Right lung (tissue), 5 donors: ENCODE data around the gene TERB2. TPM values are rescaled to one million over a fixed set of nuclear protein-coding genes. Genes with fewer than 3 reads are reported as not detected.
"Not testable (repeated sequence)": the region's sequence is repeated elsewhere in the genome, so short reads cannot be mapped to it uniquely, and the experiment has no call there.

Source experiments
- DNase-seq, 2 donors: peaks; one replicate each; pipeline ENCODE4 v3.0.0-alpha.2; 2013
- polyA plus RNA-seq, 5 donors: library from polyadenylated mRNA; unstranded; fragments of 120-200 nt; gene quantifications; one replicate each; pipeline versions ENCODE4 v1.2.1 to v1.2.3, GENCODE V29; 2013; ENCODE audit warnings: inconsistent platforms in 1 of 5, low replicate concordance in 1 of 5; ENCODE audit not compliant: insufficient read length in 5 of 5, insufficient read depth in 1 of 5

Gene TERB2
- polyA plus RNA-seq, 5 donors = not detected

DNA sequence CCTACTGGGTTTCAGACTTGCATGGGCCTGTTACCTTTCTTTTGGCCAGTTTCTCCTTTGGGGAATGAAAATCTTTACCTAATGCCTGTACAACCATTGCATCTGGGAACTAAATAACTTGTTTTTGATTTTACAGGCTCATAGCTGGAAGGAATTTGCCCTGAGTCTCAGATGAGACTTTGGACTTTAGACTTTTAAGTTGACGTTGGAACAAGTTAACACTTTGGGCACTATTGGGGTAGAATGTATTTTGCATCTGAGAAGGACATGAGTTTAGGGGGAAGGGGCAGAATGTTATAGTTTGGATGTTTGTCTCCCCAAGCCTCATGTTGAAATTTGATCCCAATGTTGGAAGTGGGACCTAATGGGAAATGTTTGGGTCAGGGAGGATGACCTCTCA lies 44.7 kb downstream of the TERB2 start:
- not testable (repeated sequence) for DNase-seq

- not testable (repeated sequence) for DNase-seq
Measured at GRCh38 chr15:45003731-45004410, 47.4 kb downstream of the TERB2 start.

GRCh38 chr15:45004590-45005175 lies 48.2 kb downstream of the TERB2 start:
- DNase-seq = not testable (repeated sequence)

DNA sequence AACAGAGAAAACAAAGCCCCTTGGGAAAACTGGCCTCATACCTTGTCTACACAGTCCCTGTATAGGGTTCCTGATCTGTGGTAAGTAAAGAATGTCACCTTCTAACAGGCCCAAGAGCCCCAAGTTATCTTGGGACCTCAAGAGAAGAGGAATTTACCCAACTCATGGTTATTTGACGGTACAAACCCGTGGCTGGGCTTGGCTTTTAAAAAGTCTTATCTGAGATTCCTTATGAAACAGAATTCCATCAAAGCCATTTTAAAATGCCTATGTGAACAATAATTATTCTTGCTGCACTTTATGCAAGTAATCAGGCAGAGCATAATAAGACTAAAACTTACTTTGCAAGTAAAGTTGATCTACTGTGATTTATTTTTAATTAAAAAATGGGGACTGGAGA lies 52.6 kb downstream of the TERB2 start:
- no peak for DNase-seq

DNA sequence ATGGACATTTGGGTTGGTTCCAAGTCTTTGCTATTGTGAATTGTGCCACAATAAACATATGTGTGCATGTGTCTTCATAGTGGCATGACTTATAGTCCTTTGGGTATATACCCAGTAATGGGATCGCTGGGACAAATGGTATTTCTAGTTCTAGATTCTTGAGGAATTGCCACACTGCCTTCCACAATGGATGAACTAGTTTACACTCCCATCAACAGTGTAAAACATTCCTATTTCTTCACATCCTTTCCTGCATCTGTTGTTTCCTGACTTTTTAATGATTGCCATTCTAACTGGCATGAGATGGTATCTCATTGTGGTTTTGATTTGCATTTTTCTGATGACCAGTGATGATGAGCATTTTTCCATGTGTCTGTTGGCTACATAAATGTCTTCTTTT lies 58.6 kb downstream of the TERB2 start:
- DNase-seq = not testable (repeated sequence)

DNA sequence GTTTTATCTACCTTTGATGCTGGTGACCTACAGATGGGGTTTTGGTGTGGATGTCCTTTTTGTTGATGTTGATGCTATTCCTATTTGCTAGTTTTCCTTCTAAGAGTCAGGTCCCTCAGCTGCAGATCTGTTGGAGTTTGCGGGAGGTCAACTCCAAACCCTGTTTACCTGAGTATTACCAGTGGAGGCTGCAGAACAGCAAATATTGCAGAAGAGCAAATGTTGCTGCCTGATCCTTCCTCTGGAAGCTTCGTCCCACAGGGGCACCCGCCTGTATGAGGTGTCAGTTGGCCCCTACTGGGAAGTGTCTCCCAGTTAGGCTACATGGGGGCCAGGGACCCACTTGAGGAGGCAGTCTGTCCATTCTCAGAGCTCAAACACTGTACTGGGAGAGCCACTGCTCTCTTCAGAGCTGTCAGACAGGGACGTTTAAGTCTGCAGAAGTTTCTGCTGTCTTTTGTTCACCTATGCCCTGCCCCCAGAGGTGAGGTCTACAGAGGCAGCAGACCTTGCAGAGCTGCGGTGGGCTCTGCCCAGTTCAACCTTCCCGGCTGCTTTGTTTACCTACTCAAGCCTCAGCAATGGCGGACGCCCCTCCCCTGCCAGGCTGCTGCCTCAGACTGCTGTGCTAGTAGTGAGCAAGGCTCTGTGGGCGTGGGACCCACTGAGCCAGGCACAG lies 63.9 kb downstream of the TERB2 start:
- DNase-seq = not testable (repeated sequence)

DNA sequence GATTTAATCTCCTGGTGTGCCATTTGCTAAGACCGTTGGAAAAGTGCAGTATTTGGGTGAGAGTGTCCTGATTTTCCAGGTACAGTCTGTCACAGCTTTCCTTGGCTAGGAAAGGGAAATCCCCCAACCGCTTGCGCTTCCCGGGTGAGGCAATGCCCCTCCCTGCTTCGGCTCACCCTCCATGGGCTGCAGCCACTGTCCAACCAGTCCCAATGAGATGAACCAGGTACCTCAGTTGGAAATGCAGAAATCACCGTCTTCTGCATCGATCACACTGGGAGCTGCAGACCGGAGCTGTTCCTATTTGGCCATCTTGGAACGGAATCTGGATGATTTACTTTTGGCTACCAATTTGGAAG lies 64.4 kb downstream of the TERB2 start:
- DNase-seq = not testable (repeated sequence)

- DNase-seq = no peak
Measured at GRCh38 chr15:45021348-45021747, 64.9 kb downstream of the TERB2 start.

GRCh38 chr15:45022871-45023658 lies 66.6 kb downstream of the TERB2 start, which contains the start of gene SORD:
SORD (plus strand) TSS chr15:45023195; CDS start chr15:45023284, 89 bp downstream.
- peak; percentile 88 to 90 for DNase-seq

DNA sequence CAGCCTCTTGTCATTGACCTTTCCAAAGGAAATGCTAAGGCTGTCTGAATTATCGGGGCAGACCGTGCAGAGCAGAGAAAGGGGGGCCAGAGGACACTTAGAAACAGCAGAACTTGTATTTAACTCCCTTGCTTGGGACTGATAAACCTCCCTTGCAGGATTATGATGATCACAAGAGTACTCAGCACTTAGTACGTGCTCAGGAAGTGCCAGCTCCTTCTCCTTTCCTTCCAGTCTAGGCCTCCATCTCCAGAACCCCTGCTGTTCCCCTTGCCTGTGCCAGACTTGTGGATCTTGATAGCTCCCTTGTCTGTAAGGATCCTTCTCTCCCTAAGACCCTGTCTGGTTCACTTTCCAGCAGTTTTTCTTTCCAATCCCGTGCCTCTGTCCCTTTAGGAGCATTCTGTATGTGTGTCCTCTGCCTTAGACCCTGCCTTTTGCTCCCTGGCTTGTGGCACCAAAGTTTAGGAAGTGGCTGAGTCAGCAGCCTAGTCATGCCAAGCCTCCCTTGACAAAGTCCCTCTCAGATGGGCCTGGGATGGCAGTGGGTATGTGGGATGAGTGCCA lies 67.3 kb downstream of the TERB2 start:
- no peak for DNase-seq

DNA sequence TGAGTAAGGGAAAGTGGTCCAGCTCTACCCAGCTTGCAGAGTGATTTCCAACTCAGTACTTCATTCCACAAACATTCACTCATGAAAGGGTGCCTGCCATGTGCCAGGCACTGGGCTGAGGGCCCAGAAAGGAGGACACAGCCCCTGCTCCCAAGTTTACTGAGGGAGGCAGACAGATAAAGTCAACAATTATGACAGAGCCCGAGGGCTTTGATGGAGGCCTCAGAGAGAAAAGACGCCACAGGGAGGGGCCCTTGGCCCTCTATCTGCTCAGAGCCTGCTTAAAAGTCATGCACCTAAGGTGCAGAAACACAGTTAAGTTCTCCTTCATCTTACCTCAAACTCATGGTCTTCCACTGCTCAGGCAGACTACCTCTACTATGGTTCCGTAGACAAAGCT lies 68.2 kb downstream of the TERB2 start:
- not testable (repeated sequence) for DNase-seq

DNA sequence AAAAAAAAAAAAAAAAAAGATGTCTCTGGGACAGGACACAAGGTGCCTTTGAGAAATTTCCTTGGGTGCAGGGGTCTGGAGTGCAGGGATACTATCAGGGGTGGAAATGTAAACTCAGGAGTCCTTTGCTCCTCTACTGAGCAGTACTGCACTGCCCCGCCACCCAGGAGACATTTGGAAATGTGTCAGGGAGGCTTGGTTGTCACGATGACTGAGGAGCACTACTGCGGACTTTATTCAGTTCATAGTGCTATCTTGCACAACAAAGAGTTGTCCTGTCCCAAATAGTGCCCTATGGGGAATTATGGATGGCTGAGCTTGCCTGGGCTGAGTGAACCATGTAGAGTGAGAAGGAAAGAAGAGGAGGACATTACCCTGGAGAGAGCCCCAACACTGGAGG lies 69.1 kb downstream of the TERB2 start:
- not testable (repeated sequence) for DNase-seq

DNA sequence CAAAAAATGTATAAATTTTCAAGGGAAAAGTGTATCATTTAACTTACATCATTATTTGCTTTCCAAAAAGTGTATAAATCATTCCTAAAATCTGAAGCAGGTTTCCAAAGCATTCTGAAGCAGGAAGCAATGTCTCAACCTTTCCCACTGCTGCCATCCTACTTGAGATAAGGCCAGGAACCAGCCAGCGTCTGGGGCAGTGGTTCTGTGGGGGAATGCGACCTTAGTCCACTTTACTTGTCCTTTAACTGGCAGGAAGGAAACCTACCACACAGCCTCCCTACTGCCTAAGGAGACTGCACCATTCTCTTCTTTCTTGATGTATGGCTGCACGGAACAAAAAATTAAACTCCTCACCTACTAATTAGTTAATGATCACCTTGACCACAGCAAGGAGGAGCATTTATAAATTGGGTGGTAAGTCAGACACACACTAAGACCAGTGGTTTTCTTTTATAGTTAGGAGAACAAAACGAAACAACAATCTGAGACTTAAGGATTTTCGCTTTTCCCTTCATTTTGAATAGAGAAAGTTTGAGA lies 70.2 kb downstream of the TERB2 start:
- DNase-seq = no peak

DNA sequence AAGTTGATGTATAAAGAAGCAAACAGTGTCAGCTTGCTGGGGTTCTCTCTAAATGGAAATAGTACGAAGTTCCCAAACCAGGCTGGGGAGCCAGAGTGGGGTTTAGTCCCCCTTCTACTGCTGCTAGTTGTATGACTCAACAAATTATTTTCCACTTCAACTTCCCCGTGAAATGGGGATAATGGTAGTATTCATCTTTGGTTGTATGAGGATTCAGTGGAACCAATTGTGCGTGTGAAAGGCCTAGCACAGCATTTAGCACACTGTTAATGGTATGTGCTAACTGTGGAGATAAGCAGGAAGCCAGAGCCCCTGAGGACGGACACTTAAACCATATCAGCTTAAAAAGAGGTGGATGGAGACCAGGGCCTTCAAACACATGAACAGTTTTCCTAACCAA lies 70.7 kb downstream of the TERB2 start:
- no peak for DNase-seq

Other genes with a start within 250 kb of the TERB2 start
- gene PATL2, start 245.4 kb upstream of the TERB2 start, polyA plus RNA-seq = 1 to 10 TPM in 4 of 5 donors, under 1 TPM in 1; 0.68 to 1.6 (median 1.2) TPM
- gene B2M, start 245.2 kb upstream of the TERB2 start, polyA plus RNA-seq = 1,000 to 10,000 TPM; 1,333 to 1,801 (median 1,405) TPM
- gene TRIM69, start 220.2 kb upstream of the TERB2 start, polyA plus RNA-seq = 10 to 100 TPM; 19.9 to 28.4 (median 22.6) TPM
- gene SORD, start 66.5 kb downstream of the TERB2 start, polyA plus RNA-seq = 10 to 100 TPM; 26.7 to 31.4 (median 28.8) TPM
- gene DUOX2, start 157.5 kb downstream of the TERB2 start, polyA plus RNA-seq = under 1 TPM; 0.25 to 0.66 (median 0.28) TPM
- gene DUOXA2, start 157.6 kb downstream of the TERB2 start, polyA plus RNA-seq = under 1 TPM in 3 of 5 donors, not detected in 2; 0.10 to 0.21 (median 0.14) TPM
- 1 to 10 TPM in 3 of 5 donors, under 1 TPM in 2; 0.65 to 1.7 (median 1.4) TPM for gene DUOXA1, start 173.2 kb downstream of the TERB2 start, polyA plus RNA-seq
- gene DUOX1, start 173.3 kb downstream of the TERB2 start, polyA plus RNA-seq = 1 to 10 TPM; 5.2 to 7.8 (median 6.6) TPM
- gene SHF, start 231.3 kb downstream of the TERB2 start, polyA plus RNA-seq = 10 to 100 TPM; 29.6 to 40.9 (median 35.3) TPM